Measurements from ENCODE around the gene ZMAT5.
A peak's percentile ranks its signal among the peaks of the same experiment; 100 is the strongest.

The ZMAT5 gene

DNA sequence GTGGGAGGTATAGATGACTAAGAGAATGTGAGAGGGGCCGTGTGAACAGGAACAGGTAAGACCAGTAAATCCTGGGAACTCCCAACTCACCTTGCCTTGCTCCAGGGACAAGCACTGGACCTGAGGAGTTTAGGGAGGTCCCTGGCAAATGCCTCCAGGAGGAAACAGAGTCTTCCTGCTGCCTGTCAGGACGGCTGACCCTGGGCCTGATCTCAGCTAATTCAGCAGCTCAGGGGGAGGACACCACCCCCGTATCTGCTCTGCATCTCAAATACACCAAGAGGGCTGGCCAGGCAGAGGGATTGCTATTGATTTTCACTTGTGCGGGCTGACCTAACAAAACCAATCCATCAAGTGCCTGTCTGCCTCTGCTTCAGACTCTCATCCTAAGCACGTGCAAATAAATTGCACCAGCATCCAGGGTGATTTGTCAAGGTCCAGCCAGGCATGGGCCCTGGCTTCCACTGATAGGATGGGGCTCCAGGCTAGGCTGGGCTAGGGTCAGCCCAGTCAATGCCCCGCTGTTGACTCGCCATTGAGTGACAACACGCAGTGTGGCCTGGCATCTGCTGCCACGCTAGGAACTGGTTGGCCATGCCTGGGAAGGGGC lies 20.7 kb upstream of the ZMAT5 start:
- no peak for DNase-seq (ENCODE audit: low spot score)
- FAIRE-seq: no peak

DNA sequence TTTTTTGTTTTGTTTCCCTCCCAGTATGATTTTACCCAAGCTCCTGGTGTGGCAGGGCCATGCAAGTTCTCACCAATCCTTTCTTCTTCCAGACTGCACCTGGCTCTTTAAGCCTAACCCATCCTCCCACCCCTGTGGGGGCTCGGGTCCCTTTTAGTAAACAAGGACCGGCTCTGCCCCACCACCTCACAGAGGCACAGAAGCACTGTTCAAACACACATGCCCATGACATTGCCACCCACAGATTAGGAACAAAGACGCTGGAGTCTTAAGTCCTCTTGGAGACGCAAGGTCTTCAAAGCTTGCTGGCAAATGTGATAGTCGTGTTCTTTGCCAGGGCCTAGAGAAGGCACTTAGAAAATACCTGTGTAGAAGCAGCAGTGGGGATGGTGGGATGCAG lies 19.2 kb upstream of the ZMAT5 start:
- FAIRE-seq: no peak
- no peak for DNase-seq (ENCODE audit: low spot score)

DNA sequence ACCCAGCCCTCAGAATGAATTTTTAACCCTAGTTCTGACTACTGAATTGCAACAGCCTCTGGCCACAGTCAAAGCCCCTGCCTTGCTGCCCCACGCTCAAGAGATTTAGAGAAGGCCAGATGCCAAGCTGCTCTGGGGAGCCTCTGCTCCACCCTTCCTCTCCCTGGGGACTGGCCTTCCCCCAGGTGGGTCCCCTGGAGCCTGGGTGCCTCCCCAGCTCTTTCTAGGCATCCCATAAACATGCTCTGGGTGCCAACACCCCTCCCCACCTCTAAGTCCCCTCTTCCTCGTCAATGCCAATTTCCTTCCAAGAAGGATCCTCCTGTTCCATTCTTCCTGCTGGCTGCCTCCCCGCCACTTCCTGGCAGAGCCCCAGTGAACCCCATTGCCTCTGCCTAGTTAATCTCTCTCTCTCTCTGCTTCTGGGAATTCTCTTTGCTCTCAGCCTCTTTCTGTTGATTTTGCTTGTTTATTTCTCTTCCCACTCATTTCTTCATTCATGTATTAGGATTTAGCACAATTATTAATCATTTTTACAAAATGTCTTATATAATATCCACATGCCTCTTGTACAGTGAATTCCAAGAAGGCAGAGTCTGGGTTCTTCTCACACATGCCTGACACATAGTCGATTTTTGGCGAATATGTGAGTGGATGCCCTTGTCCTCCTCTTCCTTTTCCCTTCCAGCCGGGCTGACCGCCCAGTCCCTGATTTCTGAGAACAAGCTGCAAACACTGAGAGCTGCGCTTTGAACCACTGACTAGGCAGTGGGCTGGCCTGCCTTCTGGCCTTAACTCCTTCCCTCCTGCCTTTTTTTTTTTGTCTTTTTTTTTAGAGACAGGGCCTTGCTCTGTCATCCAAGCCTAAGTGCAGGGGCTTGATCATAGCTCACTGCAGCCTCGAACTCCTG lies 17.9 kb upstream of the ZMAT5 start:
- DNase-seq (ENCODE audit: low spot score) (no peak), FAIRE-seq (no peak)

DNA sequence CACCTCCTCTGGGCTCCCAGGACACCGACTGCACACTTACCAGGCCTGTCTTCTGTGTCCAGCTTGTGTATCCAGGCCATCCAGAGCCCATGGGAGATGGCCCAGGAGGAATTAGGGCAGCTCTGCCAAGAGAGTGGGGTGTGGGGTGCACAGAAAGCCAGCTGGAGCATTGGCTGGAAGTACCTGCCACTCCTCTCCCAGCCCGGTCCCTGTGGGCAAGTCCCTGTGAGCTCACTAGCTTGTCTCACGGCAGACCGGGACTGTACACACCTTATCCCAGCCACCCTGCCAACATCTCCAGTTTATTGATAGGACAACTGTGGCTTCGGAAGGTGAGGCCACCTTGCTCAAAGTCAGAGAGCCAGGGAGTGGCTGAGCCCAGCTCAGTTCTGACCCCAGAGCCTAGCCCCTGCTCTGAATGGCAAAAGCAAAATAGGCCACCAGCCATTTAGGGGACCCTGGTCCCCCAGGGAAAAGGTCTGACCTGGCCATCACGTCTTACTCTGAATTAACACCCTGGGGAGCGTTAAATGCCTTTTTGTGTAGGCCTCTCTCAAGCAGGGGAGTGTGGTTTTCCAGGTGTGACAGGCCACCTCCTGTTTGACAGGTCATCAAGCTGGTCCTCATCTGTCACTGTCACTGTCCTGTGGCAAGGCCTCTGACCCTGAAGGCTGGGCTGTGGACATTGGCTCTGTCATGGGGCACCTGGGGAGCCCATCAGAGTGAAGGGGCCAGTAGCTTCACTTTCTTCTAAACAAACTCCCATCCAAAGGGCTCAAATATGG lies 15.4 kb upstream of the ZMAT5 start:
- FAIRE-seq (no peak), DNase-seq (ENCODE audit: low spot score) (peak; percentile 19)

DNA sequence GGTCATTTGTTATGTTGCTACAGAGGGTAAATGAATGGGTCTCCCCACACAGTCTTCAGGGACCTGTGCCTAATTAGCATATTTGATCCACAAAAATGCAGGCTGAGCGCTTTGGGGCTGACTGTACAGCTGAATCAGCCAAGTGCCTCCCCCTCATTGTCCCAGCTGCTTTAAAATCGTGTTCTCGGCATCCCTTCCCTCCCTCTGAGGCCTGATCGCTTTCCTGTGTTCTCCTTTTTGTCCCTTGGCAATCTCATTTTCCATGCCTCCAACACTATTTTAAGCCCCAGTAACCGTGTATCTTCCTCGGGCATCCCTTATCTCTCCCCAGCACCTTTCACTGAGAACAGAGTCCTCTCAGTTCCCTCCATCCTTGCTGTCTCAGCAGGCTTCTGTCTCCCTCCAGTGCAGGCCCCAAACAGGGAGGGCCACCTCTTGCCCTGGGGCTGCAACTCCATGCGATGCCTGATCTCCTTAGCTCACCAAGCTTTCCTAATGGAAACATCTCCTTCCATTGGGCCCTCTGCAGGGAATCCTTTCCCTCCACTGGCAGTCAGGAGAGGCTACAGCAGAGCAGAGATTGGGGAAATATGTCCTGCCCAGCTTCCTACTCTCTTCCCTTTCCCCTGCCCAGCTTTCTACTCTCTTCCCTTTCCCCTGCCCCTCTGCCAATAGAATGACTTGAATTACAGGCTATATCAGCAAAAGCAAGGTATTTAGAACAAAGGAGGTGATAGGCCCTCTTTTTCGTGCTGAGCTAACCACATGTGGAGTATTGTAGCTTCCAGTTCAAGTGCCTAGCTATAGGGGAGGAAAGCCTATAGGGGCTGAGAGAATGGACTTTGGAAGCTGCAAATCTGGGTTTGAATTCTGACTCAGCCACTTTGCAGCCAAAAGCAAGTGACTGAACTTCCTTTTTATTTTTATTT lies 14.2 kb upstream of the ZMAT5 start:
- DNase-seq (ENCODE audit: low spot score) (peak; percentile 84), FAIRE-seq (peak; percentile 14)

DNA sequence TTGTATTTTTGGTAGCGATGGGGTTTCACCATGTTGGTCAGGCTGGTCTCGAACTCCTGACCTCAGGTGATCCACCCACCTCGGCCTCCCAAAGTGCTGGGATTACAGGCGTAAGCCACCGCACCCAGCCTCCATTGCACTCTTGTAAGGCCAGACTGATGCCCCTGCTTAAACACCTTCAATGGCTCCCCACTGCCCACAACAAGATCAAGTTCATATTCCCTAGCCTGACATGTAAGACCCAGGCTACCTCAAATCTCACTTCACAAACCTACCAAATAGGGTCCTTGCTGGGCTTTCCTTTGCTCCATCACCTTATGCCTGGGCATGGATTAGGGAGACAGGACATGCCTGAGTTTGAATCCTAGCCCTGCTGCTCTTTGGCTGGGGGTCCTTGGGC lies 13.4 kb upstream of the ZMAT5 start:
- FAIRE-seq (no peak), DNase-seq (ENCODE audit: low spot score) (no peak)

DNA sequence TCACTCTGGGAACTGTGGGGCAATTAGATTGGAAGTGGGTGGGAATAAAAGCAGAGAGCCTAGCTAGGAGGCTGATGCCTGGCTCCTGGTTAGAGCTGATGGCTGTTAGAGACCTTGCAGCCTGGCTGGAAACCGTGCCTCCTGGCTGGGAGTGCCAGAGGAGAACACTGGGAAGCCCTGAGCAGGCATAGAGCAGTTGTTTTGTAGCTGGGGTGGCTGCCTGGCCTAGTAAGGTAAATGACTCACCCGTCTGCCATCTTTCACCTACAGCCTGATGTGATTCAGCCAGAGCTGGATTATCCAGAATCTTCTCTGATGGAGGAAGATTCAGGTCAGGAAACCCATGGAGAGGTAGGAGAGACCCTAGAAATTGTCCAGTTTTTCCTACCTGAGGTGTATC lies 6.4 kb upstream of the ZMAT5 start:
- DNase-seq (ENCODE audit: low spot score): peak; percentile 80
- FAIRE-seq: peak; percentile 71

DNA sequence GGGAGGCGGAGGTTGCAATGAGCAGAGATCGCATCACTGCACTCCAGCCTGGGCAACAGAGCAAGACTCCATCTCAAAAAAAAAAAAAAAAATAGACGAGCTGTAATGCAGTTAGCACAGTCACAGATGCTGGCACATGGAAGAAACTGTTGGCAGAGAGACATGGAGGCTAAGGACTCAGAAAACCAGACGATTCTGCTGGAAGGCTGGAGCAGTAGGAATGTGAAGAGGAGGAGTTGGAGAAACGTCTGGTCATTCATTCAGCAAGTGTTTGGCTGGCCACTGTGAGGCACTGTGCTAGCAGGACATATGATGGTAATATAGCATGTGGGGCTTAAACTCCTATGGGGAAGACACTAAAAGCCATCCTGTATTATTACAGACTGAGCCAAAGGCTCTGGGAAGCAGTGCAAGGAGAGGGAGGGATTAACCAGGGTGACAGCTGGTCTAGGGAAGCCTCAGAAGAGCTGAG lies 5.4 kb upstream of the ZMAT5 start:
- peak; percentile 32 for DNase-seq (ENCODE audit: low spot score)
- FAIRE-seq: no peak

DNA sequence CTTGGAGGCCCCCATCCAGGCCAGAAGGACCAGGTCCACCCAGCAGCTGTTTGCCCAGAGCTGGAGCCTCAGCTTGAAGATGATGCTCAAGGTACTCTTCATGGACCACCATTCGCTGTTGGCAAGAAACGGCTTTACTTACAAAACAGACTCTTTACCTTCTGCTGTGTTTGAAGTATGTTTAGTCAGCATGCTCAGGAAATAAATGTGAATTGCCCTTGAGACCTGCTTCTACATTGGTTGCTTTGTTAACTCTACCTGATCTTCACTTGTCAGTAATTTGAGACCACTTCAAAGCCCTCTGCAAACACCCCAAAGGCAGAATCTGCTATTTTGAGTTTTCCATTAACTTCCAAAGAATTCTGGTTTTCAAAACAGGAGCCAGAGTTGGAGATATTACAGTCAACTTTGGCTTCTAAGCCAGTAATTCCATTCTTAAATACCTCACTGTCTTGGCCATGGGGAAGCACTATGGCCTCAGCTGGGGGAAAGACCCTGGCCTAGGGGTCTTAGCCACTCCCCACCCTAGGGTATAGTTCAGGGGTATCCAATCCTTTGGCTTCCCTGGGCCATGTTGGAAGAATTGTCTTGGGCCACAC lies 3.0 kb upstream of the ZMAT5 start:
- no peak for FAIRE-seq

DNA sequence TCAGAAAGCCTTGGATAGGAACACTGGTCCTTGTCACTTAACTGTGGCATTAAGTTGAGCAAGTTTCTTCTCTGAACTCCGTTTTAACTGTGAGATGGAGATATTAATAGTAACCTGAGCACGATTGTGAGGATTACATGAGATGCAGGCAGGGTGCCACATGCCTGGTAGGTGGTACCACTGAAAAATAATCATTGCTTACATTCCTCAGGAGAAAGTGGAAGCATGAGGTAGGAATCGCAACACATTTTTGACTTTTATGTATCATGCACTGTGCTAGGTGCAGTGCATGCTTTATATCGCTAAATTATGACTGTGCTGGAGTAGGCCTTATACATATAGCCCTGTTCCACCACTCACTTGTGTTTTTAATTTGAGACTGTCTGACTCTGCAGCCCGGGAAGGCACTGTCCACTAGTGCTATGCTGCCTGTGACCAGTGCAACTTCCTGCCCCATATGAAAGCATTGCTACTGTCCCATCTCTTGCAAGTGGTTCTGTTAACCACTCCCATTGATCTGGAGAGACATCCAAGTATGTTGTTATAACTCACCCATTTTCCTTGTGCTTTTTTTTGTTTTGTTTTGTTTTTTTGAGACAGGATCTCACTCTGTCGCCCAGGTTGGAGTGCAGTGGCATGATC lies 1.4 kb upstream of the ZMAT5 start:
- FAIRE-seq (no peak), DNase-seq (ENCODE audit: low spot score) (peak; percentile 16)

More for the DNA sequence above, 3.0 kb upstream of the ZMAT5 start:
- DNase-seq (ENCODE audit: low spot score): no peak

DNA sequence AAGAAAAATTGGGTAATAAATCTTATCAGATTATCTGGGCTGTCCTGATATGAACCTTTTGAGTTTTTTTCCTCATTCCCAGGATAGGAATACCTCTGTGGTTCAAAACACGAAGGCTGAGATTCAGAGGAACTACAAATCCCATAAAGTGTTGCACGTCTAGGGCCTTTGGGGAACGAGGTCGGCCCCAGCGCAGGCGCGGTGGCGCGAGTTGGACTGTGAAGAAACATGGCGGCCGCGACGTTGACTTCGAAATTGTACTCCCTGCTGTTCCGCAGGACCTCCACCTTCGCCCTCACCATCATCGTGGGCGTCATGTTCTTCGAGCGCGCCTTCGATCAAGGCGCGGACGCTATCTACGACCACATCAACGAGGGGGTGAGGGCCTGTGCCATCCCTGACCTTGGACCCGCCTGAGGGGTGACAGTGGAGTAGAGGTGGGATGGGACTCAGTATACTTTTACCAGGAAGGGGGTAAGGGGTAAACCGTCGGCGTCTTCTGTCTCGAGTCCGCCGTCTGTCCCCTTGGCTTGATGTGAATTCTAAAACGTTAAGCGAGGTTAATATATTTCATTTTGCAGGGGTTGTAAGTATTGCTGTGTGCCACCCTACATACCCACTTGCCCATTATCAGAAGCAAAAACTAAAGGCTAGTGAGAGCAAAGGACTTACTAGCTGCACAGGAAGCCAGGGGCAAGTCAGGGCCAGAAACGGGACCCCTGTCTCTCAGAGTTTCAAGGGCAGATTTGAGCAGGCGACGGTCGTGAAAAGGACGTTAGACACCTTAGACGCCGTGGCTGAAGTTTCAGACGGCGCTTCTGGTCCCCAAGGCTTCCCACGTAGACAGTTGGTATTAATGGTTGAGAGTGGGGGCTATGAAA lies 604 bp upstream of the ZMAT5 start, which contains the start of gene UQCR10:
Gene UQCR10 (plus strand): TSS at position 199 of the 881 bp plus-strand sequence. CDS start 30 bp downstream, at position 229.
- peak; percentile 76 for DNase-seq (ENCODE audit: low spot score)
- FAIRE-seq: no peak

DNA sequence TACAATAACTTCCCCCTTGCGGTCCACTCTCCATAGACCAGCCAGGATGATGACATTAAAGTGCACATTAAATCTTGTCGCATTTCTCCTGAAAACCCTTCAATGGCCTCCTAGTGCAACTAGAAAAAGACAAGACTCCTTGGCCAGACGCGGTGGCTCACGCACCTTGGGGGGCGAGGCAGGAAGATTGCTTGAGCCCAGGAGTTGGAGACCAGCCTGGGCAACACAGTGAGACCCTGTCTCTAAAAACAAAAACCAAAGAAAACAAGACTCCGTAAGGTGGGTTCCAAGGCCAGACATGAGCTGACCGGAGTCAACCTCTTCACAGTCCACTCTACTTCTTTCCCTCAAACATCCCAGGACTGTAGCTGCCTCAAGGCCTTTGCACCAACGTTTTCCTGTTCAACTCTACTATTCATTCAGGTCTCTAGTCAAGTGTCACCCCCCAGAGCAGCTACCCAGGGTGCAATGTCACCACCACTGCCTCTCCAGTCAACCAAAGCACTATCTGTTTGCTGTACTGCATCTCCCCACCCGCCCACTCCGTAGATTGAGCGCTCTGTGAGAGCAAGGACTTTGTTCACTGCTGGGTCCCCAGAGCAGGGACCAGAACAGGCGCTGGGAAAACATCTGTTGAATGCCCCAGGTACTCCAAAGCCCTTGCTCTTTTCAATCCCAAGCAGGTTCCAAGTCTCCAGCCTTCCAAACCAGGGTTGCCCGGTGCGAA lies 739 bp downstream of the ZMAT5 start:
- no peak for FAIRE-seq
- no peak for DNase-seq (ENCODE audit: low spot score)

DNA sequence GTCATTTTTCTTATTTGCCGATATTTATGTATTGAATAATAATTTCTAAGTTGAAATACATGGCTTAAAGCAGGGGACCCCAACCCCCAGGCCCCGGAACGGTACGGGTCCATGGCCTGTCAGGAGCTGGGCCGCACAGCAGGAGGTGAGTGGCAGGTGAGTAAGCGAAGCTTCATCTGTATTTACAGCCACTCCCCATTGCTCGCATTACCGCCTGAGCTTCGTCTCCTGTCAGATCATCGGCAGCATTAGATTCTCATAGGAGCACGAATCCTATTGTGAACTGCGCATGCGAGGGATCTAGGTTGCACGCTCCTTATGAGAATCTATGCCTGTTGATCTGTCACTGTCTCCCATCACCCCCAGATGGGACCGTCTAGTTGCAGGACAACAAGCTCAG lies 4.5 kb downstream of the ZMAT5 start:
- FAIRE-seq (no peak), DNase-seq (ENCODE audit: low spot score) (no peak)

DNA sequence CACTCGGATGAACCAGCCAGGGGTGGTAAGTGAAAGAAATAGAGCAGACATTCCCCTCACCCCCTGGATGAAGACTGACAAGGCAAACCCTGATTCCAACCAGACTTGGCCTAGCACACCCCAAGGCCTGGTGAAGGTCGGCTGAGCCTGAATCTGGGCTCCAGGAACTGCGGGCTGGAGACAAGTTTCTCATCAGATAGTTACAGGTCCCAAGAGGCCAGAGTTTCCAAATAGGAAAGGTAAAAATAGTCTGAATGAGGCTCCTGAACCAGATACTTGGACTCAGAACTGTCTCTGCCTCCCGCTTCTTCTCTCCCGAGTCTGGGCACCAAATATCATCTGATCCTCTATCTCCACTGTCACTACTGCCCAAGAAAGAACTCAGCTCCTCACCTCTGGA lies 7.8 kb downstream of the ZMAT5 start:
- FAIRE-seq: no peak
- DNase-seq (ENCODE audit: low spot score): no peak

DNA sequence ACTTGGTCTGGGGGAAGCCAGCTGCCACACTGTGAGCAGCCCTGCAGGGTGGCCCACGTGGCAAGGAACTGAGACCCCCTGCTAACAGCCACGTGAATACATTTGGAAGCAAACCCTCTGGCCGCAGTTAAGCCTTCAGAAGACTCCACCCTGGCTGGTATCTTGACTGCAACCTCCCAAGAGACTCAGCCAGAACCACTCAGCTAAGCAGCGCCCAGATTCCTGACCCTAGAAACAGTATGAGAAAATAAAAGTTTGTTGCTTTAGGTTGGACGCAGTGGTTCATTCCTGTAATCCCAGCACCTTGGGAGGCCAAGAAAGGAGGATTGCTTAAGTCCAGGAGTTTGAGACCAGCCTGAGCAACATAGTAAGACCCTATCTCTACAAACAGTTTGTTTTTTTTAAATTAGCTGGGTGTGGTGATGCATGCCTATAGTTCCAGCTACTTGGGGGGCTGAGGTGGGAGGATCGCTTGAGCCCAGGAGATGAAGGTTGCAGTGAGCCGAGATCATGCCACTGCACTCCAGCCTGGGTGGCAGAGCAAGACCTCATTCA lies 8.7 kb downstream of the ZMAT5 start:
- FAIRE-seq (no peak), DNase-seq (ENCODE audit: low spot score) (no peak)

DNA sequence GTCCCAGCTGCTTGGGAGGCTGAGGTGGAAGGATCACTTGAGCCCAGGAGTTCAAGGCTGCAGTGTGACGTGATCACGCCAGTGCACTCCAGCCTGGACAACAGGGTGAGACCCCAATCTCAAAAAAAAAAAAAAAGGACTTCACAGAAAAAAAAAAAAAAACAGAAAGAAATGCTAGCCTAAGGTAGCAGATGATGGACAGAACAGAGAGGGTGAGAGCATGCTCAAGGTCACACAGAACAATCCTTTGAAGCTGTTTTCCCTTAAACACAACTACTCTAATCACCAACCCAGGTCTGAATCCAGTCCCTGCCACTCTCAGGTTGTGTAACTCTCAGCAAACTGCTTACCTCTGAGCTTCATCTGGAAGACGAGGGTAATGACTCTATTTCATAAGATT lies 9.7 kb downstream of the ZMAT5 start:
- DNase-seq (ENCODE audit: low spot score) (no peak), FAIRE-seq (no peak)

DNA sequence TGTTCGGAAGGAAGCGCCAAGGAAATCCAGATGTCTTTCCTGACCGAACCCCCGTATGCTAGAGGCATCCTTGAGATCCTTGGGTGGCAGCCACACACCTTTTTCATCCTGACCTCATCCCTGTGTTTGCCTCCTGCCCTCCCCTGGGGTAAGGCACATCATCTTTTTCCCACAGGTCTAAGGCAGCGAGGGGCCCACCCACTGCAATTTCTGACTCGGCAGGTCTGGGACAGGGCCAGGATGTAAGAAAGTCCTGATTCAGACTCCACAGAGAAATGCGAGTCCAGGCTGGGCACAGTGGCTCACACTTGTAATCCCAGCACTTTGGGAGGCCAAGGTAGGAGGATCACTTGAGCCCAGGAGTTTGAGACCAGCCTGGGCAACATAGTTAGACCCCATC lies 10.5 kb downstream of the ZMAT5 start:
- FAIRE-seq: no peak
- DNase-seq (ENCODE audit: low spot score): no peak

DNA sequence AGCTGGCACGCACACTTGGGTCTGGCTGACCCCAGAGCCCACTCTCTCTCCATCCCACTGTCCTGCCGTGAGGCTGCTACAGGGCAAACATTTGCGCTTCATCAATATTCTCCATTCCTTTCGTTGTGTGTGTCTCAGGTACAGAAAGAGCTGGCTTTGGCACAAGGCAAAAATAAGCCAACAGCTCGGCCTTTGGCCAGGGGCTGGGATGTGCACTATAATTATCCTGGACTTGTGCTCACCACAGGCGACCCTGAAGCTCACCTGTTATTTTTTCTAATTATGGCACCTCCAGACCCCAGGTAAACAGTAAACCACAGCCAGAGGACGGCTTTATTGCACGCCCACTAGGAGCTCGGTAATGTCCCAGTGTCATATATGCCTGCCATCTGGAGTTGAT lies 10.9 kb downstream of the ZMAT5 start:
- FAIRE-seq (no peak), DNase-seq (ENCODE audit: low spot score) (no peak)

Measured in RCC 7860 (cell line).